ENCODE data around the gene CNTNAP2. TPM values are rescaled to one million over a fixed set of nuclear protein-coding genes. Genes with fewer than 3 reads are reported as not detected.
A peak's percentile ranks its signal among the peaks of the same experiment; 100 is the strongest.

The CNTNAP2 gene
- total and polyA plus RNA-seq, 2 of the 4 experiments (the other 2 are of a cell fraction), result not detected

- no peaks in the 10 kb centered on the region for H3K4me1 ChIP-seq (ENCODE audit: control insufficient read depth, insufficient read depth, low read length)
- CTCF ChIA-PET, result no interaction called here
- H2BK5ac ChIP-seq (ENCODE audit: low read depth, low read length, poor library complexity, severe bottlenecking), result no peak overlapping the region
- H2AFZ ChIP-seq (replicated peaks; ENCODE audit: low read length, poor library complexity), result no peak overlapping the region
- no peaks in the 10 kb centered on the region for H3K36me3 ChIP-seq (ENCODE audit: control insufficient read depth, insufficient read depth, low read length)
- H3K9me3 ChIP-seq (ENCODE audit: control insufficient read depth, insufficient read depth, low read length), result no peaks in the 10 kb centered on the region
- no peaks in the 10 kb centered on the region for H3K27me3 ChIP-seq (ENCODE audit: control insufficient read depth, insufficient read depth, low read length)
- in situ Hi-C loops (cut with MboI; ENCODE audit: low sequenced_read_pairs) (no loop called here), intact Hi-C loops (cut with micrococcal nuclease) (no loop called here), dilution Hi-C loops (cut with HindIII; ENCODE audit: low sequenced_read_pairs, unreplicated experiment) (no loop called here)
- no peak overlapping the region for H3K4me3 ChIP-seq (ENCODE audit: insufficient read depth, low read depth, low read length)
- no peak overlapping the region for H4K5ac ChIP-seq (ENCODE audit: low read depth, low read length)
- H2BK20ac ChIP-seq (ENCODE audit: low read depth, low read length), result no peak overlapping the region
- H3K14ac ChIP-seq (replicated peaks; ENCODE audit: low read depth, low read length), result no peak overlapping the region
- H2AK5ac ChIP-seq (ENCODE audit: low read depth, low read length), result no peak overlapping the region
- no peak overlapping the region for H4K8ac ChIP-seq (ENCODE audit: low read depth in 2 of 2, low read length in 2 of 2)
- no peak overlapping the region for H3K23ac ChIP-seq (ENCODE audit: low read depth, low read length)
- no peaks in the 10 kb centered on the region for H4K20me1 ChIP-seq (ENCODE audit: insufficient read depth, low read length)
- H3K56ac ChIP-seq (ENCODE audit: extremely low read depth, insufficient read depth, low read length), result no peak overlapping the region
- no peak overlapping the region for H3K4ac ChIP-seq (ENCODE audit: low read depth, low read length)
- no peak overlapping the region for H2BK15ac ChIP-seq (ENCODE audit: low read depth, low read length)
- TF ChIP-seq CHD1 (IDR thresholded peaks at IDR 0.05; ENCODE audit: low read depth, low read length) (no peak), MAFK (IDR thresholded peaks at IDR 0.05; ENCODE audit: low read depth, low read length) (peak; percentile 96), BHLHE40 (IDR thresholded peaks at IDR 0.05; ENCODE audit: low read depth, low read length) (no peak), SMC3 (IDR thresholded peaks at IDR 0.05; ENCODE audit: low read depth, low read length) (no peak), MAZ (IDR thresholded peaks at IDR 0.05; ENCODE audit: borderline replicate concordance, low read depth, low read length) (no peak), POLR2A (IDR thresholded peaks at IDR 0.05; ENCODE audit: low read depth, low read length) (no peak)
- TF ChIP-seq, protein P1, sequence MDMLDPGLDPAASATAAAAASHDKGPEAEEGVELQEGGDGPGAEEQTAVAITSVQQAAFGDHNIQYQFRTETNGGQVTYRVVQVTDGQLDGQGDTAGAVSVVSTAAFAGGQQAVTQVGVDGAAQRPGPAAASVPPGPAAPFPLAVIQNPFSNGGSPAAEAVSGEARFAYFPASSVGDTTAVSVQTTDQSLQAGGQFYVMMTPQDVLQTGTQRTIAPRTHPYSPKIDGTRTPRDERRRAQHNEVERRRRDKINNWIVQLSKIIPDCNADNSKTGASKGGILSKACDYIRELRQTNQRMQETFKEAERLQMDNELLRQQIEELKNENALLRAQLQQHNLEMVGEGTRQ (IDR thresholded peaks at IDR 0.05; ENCODE audit: low read depth, low read length), result no peak
- H4K91ac ChIP-seq (ENCODE audit: insufficient read depth, low read depth, low read length), result no peak overlapping the region
- POLR2A ChIA-PET (ENCODE audit: unreplicated experiment), result no interaction called here
- no peak overlapping the region for H3K27ac ChIP-seq (ENCODE audit: insufficient read depth, low read length)
- no peaks in the 10 kb centered on the region for H3K79me1 ChIP-seq (ENCODE audit: low read depth in 1 of 2, low read length in 2 of 2)
- H3K4me2 ChIP-seq (ENCODE audit: low read depth, low read length), result no peak overlapping the region
- no peak overlapping the region for H2BK120ac ChIP-seq (ENCODE audit: low read depth, low read length)
- no peak overlapping the region for H3K9ac ChIP-seq (ENCODE audit: low read depth, low read length)
- WGBS, 2 experiments (ENCODE audit: extremely low coverage in 2 of 2, insufficient read length in 1 of 2), result no CpG with 5 or more reads among the region's 1 CpG
- no peaks in the 10 kb centered on the region for H3K9me1 ChIP-seq (ENCODE audit: insufficient read depth, low read length)
- H2AK9ac ChIP-seq (replicated peaks; ENCODE audit: low read depth, low read length, poor library complexity), result no peak overlapping the region
- no peak for DNase-seq
- BruUV-seq (replicated peaks), result no TSS peak
- ATAC-seq (ENCODE audit: low read depth), result no peak
- H3K18ac ChIP-seq (ENCODE audit: low read depth, low read length), result no peak overlapping the region
Observed at GRCh38 chr7:147496209-147496608, 1379.6 kb downstream of the CNTNAP2 start.
